Measurements from ENCODE around the gene PROP1.
"Not testable (repeated sequence)": the region's sequence is repeated elsewhere in the genome, so short reads cannot be mapped to it uniquely, and the experiment has no call there.

PROP1 gene

GRCh38 chr5:177943805-177944736 is 52.0 kb downstream of the PROP1 start:
- DNase-seq: not testable (repeated sequence)

GRCh38 chr5:177942896-177943295 is 53.1 kb downstream of the PROP1 start:
- DNase-seq: not testable (repeated sequence)

Measured in NCI-H82 (cell line).